T-helper 1 cell treated with Interleukin-12 subunit alpha and Interleukin-12 subunit beta and Interleukin-4 antibody, amounts not matched to agents 30 ng/mL and 1 ng/mL, for 36 hours (primary cell): Measurements from ENCODE around the gene S100A3. TPM values are rescaled to one million over a fixed set of nuclear protein-coding genes. Genes with fewer than 3 reads are reported as not detected.

Experiments
- intact Hi-C: fragments of 100-400 bp; cut with micrococcal nuclease; formaldehyde crosslinking; loops from one replicate; pipeline ENCODE4 v1.15.1; 2024
- total RNA-seq: library from RNA; stranded (reverse); gene quantifications from 2 replicates; pipeline ENCODE4 v1.2.3, GENCODE V29; 2022

The S100A3 gene
- total RNA-seq, 1 donor from 2014 or later, result not detected

DNA sequence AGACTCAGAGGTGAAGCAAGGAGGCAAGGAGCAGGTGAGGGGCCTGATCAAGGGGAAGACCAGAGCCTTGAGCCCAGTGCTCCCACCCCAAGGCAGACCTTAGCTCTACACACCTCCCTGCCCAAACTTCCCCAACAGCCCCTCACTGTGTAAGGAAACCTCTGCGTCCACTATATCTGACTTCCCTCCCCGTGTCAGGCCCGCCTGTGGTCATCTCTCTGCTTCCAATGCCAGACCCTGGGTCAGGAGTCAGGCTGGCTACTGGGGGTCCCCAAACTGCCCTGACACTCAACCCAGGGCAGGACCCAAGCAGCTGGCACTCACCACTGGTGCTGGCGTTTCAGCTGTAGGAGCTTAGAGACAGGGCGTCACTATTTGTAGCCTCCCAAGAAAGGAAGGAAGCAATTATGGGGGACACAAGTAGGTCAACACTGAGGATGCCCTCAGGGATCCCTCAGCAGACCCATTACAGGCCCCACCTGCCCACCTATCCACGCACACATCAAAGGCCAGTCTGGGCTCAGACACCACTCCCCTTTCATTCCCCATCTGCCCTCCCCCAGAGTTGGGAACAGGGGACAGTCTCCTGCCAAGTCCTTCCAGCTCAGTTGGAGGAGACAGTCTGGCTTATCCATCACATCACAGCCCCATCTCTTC, 811 bp upstream of the S100A3 start:
- intact Hi-C loops, result loop anchor here (5.0 kb wide), 1 partner anchor 177 kb away; the partner anchor contains the start of gene INTS3

DNA sequence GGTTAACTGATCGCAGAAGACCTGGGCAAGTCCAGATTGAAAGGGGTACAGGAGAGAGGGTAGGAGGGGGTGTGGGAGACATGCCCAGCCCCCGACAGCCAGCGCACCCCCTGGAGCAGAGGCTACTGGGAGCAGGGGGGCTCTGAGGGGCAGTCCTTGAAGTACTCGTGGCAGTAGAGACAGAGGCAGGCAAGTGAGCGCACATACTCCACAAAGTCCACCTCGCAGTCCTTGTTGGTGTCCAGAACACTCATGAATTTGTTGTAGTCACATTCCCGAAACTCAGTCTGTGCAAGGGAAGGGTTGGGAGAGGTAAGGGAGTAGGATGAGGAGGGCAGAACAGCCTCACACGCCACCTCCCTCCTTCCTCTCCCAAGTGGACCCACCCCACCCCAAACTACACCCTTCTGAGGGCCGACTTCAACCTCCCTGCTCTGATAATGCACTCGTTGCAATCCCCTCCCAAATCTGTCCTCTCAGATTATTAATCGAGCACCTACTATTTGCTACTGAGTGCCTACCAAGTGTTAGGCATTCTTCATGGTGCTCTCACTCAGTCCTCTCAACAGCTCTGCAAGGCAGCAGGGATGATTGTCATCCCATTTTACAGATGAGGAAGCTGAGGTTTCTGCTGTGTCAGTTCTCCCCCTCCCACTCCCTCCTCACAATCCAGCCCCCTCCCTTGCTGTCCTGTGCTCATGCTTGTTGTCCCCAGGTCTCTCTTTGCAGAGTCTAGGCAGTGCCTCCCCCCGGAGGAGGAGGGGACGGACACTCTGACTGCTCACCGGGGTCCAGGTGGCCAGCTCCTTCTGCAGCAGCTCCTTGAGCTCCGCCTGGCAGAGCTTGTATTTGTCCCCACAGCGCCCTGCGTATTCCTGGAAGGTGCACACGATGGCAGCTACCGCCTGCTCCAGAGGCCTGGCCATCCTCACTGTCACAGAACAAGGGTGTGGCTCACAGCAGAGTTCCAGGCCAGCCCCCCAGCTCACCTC, 1.2 kb downstream of the S100A3 start:
- intact Hi-C loops, result loop anchor here (5.0 kb wide), 1 partner anchor 179 kb away; the partner anchor contains the start of gene INTS3

DNA sequence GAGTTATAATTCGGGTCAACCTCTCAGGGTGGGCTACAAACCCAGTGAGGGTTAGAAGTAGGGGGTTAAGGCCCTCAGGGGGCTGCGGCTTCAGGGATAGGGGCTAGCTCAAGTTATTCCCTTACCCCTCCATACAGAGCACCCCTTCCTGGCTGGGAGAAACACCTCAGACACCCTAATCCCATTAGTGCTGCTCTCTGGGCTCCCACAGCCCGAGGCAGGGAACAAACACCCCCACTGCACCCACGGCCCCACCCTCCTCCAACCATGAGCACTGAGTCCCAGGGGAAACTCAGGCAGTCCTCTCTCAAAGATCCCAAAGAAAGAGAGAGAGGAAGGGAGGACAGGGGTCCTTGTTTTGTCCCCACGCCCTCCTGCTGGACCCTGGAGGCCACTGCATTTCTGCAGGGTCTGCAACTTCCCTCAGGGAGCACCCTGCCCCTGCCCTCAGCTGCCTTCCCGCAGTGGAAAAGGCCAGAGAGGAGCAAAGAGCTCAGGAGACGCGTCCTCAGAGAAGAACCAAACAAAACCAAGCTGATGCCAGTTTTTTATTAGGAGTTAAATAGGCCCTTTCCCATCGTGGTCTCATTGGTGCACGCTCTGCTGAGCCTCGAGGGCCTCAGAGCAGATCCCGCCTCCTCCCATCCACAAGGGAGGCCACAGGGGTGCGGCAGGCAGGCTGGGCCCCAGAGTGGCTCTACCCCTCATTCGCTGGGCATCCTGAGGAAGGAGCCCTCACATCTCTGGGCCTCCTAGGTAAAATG, 2.1 kb downstream of the S100A3 start:
- intact Hi-C loops, result loop anchor here (5.0 kb wide), 1 partner anchor 180 kb away; the partner anchor contains the start of gene INTS3

DNA sequence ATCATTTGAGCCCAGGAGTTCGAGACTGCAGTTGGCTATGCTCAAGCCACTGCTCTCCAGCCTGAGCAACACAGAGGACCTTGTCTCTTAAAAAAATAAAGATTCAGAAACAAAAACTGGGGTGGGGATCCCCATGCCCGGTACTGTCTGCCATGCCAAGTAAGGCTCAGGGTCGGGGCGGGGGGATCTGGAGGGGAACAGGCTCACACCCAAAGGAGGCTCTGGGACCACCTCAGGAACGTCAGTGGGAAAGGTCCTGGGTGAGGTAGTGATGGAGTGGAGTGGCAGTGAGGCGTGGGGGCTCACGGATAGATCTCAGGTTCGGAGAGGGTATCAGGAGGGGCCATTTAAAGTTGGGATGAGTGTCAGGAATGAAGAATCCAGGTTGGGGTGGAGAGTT, 2.7 kb downstream of the S100A3 start:
- intact Hi-C loops, result loop anchor here (5.0 kb wide), 1 partner anchor 181 kb away; the partner anchor contains the start of gene INTS3

DNA sequence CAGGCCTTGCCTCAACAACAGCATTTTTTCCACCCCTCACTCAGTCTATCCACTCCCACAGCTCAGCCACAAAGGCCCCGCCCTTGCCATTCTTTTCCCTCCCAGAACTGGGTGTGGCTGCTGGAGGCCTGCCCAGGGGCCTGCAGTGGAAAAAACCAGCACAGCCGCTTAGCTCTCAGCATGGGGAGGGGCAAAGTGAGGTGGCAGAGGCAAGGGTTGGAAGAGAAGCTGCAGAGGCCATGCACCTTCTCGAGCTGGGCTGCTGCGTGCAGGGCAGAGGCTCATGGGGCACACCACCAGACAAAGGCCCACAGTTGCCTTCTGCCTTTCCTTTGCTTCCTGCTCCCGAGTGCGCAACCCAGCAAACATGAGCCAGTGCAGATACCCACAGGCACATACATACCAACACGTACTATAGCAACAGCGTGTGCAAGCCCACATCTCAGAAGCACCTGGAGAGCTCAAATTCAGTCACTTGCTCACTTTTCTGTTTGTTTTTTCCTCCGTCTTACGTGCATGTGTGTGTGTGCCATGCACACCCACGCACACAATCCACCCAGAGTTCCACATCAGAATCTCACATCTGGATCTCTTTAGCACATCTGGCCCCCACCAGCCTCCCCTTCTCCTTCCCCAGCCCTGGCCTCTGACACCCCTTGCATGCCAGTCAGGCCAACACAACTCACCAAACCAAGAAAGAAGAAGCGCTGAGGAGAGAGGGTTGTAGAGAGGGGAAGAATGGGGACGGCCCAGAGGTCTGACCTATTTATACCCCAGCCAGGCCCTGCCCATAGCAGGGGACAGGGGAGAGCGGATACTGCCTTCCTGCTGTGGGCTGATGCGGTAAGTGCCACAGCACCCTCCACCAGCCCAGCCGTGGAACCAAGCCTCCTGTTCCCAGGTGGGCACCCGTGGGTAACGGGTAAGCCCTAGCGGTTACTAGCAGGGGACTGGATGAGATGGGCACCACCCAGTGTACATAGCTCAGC, 3.7 kb downstream of the S100A3 start, which contains the start of gene S100A4:
TSS of gene S100A4 (minus strand) at position 740 of the 989 bp plus-strand sequence. CDS start 1,012 bp downstream, outside the sequence.
- intact Hi-C loops, result loop anchor here (1.0 to 5.0 kb wide), 5 partner anchors 9 to 182 kb away; partner anchors contain the start of genes CHTOP and INTS3

DNA sequence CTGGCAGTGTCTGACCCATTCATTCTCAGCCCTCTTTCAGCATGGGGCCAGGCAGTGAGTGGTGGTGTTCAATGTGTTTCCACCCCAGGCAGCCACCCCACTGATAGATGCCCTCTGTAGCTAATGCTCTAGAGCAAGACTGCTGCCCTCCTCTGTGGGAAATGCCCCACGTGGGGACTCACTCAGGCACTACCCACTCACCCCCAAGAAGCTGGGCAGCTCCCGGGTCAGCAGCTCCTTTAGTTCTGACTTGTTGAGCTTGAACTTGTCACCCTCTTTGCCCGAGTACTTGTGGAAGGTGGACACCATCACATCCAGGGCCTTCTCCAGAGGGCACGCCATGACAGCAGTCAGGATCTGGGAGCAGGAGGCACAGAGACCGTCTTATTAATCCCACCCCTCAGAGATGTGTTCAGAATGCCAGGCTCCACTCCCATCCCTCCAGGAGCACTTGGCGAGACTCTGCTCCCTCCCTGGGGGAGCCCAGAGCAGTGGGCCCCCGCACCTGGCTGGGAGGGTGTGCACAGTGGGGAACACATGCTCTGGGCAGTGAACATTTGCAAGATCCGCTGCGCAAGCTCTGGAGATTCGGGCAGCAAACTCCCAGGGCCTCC, 4.5 kb downstream of the S100A3 start:
- intact Hi-C loops, result loop anchor here (1.0 to 5.0 kb wide), 5 partner anchors 8 to 183 kb away; partner anchors contain the start of genes CHTOP and INTS3

DNA sequence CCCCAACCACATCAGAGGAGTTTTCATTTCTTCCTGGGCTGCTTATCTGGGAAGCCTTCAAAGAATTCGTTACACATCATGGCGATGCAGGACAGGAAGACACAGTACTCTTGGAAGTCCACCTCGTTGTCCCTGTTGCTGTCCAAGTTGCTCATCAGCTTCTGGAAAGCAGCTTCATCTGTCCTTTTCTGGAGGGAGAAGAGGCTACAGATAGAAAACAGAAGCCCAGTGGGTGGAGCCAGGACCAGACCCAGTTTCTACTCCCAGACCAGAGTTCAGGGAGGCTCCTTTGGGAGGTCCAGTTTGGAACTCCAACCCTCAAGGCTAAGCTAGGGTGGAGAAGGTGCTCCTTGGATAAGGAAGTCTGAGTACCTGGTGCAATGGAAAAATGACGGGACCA, 5.3 kb downstream of the S100A3 start:
- intact Hi-C loops, result no loop called here

DNA sequence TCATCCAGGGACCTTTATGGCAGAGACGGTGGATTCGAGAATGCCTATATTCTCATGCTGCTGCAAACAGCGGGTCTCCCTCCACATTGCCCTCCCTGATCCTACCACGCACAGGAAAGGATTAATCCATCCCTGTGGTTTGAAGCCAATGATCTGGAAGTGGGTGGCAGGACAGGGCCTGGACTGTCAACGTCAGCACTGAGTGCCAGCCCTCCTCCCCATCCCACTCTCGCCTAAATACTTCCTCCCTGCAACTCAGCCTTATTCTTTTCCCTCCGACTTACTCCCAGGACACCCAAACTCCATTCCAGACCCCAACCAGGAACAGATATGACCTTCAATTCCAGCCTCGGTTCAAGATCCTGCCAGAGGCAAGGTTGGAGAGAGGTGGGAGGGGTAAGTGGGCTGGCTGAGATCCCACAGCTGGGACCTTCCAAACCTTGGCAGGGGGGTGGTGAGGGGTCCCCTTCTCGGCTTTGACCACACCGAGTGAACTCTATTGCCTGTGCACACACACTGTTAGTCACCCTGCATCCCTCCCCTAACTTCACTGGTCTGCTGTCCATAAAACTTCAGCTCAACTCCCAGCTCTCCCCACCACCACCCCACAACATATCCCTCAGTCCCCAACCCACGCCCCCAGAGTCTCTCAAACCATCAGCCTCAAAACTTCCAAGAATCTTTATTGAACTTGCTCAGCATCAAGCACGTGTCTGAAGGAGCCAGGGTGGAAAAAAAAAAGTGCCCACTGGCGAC, 5.9 kb downstream of the S100A3 start:
- intact Hi-C loops, result no loop called here

DNA sequence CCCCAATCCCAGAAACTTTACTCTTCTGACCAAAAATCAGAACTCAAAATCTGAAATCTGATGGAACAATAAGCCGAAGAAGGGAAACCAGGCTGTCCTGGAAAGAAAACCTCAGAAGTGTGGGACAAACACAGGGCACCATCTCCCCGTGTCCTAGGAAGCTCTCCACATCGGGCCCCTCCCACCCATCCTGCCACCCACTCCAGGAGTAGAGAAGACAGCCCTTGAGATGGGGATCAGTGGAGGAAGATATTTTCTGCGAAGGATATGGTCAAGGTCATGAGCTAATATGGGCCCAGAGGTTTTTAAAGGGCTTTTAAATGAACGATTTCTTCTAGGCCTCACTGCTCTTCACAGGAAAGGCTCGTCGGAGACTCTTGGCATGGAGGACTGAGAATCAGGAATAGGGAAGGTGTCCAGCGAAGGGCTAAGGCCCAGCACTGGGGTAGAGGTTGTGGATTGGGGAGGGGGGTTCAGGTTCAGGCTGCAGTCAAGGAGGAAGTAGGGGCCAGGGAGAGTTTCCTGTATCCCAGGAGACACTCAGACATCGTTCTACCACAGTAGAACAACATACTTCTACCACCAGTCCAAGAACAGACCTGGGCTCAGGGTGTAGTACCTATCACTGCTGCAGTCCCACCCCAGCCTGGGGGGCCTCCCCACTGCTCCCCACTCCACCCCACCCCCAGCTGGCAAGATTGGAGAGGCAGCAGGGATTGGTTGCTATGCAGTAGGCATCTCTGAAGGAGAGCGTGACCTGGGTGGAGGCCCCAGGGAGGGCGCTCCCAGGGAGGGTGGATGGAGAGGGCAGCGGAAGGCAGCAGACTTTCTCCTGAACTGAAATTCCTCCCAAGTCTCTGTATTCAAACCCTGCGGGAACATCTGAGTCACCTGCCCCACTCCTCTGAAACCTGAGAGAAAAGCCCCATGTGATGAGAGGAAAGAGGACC, 7.1 kb downstream of the S100A3 start:
- intact Hi-C loops, result no loop called here

DNA sequence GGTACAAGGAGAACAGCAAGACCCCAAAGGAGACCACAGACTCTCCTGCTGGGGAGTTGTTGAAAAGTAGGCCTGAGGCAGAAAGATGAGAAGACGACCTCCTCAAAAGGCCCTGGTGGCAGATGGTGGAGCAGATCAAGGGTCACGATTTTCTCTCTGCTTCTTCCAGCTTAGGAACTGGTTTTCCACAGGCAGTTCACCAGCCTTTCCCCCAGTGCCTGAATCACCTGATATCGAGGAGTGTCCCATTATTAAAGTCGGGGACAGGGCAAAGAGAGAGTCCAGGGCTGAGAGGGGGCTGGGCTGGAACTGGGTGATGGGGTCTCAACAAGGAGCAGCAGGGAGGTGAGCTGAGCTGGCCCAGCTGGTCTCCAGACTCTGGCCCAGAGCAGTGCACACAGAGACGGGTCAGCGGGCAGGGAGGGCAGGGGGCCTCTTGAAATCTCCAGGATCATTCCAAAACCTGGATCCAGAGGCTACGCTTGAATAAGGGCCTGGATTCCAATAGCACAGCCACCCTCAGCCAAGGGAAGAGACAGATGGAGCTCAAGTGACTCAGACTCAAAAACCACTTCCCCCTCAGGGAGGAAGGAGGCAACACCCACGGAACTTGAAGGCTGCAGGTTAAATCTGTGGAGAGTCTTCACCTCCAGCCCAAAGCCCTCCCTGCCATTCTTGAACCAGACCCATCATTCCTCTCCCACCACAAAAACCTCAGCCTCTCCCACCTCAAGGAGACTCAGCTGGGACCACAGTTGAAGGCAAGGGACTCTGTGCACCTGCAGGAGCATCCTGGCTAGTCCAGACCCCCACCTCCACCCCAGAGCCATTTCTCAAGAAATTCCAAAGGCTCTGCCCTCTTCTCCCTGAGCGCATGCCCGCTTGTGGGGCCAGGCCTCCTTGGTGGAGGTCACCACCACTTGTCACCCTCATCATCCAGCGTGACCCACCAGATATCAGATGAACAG, 8.4 kb downstream of the S100A3 start, which contains the start of gene S100A5:
TSS of gene S100A5 (minus strand) at position 541 of the 968 bp plus-strand sequence. CDS start 743 bp downstream, outside the sequence.
- intact Hi-C loops, result no loop called here

DNA sequence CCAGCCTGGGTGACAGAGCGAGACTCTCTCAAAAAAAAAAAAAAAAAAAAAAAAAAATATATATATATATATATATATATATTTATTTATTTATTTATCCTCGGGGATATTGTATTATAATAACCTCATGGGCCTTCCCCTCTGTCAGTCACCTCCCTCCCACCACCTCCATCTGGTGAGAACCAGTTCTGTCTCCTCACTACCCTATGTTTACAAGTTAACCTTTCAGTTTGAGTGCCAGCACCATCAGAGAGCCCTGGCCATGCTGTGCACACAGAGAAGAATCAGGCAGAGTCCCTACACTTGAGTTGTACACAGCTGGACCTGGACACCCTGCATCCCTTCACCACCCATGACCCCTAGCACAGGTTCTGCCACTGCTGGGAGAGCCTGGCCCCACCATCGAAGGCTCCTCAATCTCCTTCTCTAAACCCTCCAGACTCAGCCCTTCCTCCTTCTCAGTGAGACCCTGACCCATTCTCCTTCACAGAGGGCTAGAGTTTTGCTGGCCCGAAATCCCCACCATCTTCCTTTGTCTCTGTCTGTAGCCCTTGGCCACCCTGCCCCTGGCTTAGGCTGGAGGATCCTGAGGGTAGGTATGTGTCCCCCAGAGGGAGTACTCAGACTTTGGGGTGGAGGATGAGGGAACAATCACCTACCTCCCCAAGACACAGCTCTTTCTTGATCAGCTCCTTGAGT, 9.5 kb downstream of the S100A3 start:
- intact Hi-C loops, result loop anchor here (10.0 kb wide), 1 partner anchor 425 kb away; the partner anchor contains the start of genes CREB3L4 and SLC39A1

DNA sequence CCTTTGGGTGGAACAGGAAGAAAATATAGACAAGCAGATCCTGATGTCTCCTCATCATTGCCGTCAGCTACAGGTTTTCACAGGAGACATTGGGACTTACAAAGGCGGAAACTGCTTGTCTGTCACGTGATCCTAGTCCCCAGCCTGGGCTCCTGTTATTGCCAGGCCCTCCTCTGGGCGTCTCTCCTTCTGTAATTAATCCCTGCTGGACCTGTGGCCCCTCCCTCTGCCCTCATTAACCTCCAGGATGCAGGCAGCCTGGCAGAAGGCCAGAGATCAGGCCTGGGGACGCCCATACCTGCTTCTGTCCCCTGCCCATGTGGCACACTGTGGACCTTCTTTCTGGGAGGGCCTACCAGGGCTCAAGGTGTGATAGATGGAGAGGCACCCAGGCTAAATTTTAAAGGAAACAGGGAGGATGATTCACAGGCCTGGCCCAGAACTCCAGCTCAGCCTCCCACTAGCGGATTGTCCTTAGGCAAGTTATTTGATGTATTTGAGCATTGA, 10.7 kb downstream of the S100A3 start:
- intact Hi-C loops, result loop anchor here (10.0 kb wide), 1 partner anchor 426 kb away; the partner anchor contains the start of genes CREB3L4 and SLC39A1

DNA sequence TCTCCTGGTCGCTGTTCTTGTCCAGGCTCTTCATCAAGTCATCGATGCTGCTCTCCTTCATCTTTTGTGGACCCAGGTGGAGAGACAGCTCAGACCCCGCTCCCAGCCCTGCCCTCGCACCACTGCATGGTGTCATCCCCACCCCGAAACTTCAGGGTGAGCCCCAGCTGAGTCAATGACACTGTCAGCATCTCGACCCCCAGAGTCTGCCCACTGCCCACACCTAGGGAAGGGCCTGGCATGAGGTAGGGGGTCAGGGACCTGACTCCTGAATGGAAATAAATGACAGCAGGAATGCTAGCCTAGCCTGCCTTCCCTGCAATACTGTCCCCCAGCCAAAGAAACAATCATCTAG, 11.7 kb downstream of the S100A3 start:
- intact Hi-C loops, result loop anchor here (10.0 kb wide), 1 partner anchor 427 kb away; the partner anchor contains the start of genes CREB3L4 and SLC39A1

DNA sequence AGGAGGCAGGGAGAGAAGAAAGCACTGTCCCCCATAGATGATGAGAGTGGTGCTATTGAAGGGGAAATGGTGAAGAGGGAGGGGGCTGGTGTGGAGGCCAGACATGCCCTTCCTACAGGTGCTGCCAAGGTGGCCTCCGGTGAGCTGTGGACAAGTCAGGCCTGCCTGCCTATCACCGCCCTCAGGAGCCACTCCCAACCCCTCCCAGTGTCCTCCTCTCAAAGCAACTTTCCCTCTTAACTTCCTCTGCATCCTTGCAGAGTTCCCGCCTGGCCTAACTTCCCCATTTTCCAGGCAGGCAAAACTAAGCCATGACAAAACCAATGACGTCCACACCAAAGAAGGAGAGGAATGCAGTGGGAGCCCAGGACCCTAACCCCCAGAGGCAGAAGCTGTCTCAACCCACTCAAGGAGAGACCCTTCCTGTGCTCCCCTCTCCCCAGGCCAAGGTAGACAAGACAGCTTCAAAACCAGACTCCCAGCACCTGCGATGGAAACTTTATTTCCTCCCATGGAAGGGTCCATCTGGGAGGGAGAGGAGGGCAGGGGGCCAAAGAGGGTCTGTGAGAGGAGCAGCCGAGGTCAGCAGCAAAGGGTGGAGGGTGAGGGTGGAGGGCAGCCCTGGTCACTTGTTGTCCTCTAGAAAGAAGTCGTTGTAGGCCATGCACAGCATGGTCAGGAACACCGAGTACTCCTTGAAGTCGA, 12.2 kb downstream of the S100A3 start:
- intact Hi-C loops, result loop anchor here (1.0 to 10.0 kb wide), 4 partner anchors 8 to 428 kb away; partner anchors contain the start of genes CHTOP, CREB3L4, S100A4 and SLC39A1
